ENCODE data around the gene PPM1M.

PPM1M gene

DNA sequence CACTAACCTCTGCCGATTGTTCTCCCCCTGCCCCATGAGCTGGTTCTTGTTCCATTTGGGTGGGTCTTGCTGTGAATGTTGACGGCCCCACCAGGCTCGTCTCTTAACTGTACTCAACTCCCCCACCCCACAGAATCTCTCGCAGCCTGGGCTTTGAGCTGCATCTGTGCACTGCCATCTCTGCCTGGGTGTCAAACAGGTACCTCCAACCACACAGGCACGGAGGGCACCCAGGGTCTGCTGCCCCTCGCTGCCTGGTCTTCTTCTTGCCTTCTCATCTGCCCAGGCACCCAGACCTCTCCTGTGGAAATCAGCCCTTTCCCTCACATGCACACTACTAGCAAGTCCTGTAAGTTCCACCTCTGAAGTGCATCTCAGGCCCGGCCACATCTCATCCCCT is 30.2 kb upstream of the PPM1M start:
- FAIRE-seq, result no peak

DNA sequence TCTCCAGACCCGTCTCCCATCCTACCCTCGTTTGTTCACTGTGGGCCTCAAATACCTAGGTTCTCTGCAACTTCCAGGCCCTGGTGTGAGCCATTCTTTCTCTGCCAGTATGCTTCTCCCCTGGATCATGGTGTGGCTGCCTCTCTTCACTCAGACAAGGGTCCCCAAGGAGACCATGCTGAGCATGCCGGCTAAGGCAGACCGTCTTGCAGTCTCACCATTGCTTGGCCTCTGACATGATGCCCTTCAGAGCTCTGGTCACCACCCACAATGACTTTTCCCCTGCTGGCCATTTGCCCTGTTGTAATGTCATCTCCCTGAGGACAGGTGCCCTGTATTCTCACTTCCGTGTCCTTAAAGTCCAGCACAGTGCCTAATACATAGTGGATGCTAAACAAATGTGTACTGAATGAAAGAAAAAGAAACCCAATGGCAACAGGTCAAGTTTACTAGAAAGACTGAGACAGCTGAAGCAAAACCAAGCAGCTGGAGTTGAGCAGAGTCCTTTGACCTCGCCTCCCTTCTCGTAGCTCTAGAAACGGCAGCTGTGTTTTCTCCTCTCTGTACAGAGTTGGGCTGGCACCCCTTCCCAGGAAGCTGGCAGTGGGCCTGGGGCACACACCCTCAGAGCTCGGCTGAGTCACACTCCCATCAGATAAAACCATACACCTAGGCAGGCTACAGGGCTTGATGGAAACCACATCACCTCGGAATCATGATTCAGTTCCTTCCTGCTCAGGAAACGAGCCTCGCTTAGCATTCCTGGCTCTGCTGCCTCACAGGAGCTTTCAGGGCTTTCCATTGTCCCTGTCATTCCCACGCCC is 28.8 kb upstream of the PPM1M start:
- FAIRE-seq (no peak), DNase-seq (ENCODE audit: insufficient read length, low spot score) (no peak)

More for the DNA sequence above, 30.2 kb upstream of the PPM1M start:
- DNase-seq (ENCODE audit: insufficient read length, low spot score), result no peak

DNA sequence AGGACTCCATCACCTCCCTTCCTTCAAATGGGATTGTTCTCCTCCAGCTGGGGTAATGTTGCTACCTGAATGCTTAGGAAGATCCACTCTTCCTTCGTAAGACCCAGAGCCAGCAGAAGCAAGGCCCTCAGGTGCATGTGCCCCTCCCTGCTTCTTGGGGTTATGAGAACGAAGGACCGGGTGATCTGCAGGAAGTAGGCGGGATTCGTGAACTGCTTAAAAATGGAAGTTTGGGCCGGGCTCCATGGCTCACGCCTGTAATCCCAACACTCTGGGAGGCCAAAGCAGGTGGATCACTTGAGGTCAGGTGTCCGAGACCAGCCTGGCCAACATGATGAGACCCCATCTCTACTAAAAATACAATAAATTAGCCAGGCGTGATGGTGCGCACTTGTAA is 28.2 kb upstream of the PPM1M start:
- no peak for DNase-seq (ENCODE audit: insufficient read length, low spot score)
- FAIRE-seq, result no peak

DNA sequence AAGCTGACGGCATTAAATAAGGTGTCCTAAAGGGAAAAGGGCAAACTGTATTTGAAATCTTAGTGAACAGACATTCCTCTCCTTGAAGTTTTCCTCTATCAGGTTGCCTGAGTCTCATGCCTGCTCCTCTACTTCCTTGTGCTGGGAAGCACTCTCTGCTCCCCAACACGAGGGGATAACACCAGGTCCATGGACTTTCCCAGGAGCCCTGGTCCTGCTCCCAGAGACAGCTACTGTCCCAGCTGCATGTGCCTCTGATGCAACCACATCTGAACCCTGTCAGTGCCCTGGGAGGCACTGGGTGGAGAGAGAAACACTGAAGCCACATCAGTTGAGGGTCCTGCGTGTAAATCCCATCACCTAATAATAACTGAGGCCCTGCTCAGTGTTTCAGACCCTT is 27.5 kb upstream of the PPM1M start:
- DNase-seq (ENCODE audit: insufficient read length, low spot score) (no peak), FAIRE-seq (peak; percentile 8)

DNA sequence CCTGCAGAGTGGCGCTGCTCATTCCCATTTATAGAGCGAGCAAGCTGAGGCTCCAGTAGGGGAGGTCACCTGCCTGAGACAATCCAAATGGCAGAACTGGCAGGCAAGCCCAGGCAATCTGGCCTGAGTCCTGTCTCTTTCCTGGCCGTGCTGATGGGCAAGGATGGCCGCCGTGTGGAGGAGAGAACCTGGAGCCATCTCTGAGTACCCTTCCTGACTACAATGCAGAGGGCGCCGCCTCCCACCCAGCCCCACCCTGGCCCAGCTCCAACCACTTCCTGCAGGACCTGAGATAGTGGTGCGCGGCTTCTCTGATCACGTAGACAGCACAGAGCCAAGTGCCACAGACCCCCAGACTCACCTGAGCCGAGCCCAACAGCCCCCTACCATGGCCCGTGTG is 27.1 kb upstream of the PPM1M start:
- no peak for DNase-seq (ENCODE audit: insufficient read length, low spot score)

DNA sequence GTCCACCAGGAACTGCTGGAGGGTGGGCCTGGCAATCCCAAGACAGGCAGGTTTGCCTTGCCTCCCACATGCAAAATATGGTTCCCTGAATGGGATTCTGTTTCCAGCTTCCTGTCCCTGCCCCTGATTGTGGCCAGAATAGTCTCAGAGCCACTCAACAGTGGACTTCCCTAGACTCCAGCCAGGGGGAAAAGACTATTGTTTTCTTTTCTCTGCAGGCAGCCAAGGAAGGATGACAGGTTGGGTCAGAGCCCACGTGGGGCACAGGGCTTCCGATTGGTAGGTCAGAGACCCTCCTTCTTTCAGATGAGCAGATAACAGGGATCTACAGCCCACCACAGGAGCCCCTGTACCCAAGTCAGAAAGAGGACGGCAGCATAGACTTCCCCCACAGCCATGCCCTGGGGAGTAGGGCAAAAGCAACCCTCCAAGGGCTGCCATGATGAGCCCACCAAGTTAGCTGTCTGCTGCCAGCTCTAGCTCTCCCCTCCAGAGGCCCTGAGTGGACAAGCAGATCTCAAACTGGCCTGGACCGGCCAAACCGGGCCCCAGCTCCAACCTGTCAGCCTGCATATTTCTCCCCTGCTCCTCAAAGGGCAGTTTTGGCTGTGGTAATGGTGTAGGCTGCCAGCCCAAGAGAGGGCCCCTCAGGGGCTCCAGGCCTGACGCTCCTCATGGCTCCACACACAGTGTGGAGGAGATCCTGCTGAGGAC is 26.5 kb upstream of the PPM1M start:
- peak; percentile 8 for FAIRE-seq
- DNase-seq (ENCODE audit: insufficient read length, low spot score), result no peak

More for the DNA sequence above, 27.1 kb upstream of the PPM1M start:
- no peak for FAIRE-seq

DNA sequence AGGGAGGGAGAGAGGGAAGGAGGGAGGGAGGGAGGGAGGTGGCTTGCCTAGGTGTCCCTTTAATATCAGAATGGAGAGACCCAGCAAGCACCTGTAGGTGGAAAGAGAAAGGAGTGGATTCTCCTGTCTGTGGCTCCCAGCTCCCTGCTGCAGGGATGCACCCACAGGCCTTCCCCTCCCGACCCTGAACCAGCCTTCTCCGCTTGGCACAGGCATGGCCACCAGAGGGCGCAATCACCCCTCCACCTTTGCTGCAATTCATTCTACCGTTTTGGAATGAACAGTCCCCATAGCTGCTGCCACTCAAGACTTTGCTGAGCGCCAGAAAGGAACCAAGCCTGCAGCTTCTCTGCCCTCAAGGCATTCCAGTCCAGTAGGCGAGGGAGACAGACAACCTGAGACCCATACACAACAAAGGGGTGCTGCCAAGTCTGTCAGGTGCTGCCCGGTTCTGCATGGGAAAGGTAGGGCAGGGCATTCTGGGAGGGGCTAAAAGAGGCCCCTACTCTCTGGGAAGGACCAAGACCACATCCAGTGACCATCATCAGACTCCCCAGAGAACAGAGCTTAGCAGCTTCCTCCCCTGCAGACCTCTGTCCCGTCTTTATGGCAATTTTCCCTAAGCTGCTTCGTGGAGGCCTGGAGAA is 25.1 kb upstream of the PPM1M start:
- FAIRE-seq, result peak; percentile 88
- peak; percentile 78 for DNase-seq (ENCODE audit: insufficient read length, low spot score)

DNA sequence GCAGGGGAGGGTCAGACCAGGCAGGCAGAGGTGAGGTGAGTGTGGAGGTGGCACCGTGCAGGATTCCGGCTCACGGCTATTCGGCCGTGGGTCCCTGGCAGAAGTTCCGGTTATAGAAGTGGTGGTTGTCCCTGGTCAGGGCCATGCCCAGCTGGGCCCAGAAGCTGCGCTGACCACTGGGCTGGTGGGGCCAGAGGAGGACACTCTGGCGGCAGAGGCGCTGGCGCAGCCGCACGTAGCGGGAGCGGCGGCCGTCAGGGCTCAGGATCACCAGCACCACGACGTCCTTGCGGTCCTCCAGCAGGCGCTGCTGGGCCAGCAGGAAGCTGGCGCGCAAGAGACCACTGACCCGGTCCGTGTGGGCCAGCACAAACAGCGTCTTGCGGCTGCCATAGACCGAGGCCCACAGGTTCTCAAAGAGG is 24.4 kb upstream of the PPM1M start:
- FAIRE-seq, result no peak
- DNase-seq (ENCODE audit: insufficient read length, low spot score), result no peak

DNA sequence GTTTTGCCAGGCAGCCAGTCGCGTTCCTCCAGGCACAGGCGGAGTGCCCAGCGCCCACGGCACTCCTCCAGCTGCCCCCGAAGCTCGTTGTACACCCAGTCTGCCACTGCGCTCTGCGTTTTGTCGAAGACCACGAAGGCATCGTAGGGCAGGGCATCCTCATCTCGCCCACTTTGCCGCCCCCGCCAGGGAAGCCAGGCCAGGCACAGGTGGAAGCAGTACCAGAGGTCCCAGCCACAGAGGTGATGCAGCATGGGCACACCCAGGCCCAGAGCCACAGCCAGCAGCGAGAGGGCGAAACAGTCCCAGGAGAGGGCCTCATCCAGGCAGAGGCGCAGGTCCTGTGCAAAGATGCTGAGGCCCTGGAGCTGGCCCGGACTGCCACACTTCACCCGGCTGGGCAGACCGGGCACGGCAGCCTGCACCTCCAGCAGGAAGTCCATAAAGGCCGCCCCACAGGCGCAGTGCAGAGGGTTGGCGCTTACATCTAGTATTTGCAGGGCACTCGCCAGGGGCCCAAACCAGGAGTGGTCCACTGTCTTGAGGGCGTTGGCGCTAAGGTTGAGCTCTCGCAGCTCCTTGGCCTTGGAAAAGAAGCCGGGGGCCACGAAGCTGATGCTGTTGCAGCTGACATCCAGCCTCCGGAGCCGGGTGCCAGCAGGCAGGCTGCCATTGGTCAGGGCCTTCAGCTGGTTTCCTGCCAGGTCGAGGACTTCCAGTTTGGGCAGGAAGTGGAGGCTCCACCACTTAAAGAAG is 23.8 kb upstream of the PPM1M start:
- no peak for FAIRE-seq

DNA sequence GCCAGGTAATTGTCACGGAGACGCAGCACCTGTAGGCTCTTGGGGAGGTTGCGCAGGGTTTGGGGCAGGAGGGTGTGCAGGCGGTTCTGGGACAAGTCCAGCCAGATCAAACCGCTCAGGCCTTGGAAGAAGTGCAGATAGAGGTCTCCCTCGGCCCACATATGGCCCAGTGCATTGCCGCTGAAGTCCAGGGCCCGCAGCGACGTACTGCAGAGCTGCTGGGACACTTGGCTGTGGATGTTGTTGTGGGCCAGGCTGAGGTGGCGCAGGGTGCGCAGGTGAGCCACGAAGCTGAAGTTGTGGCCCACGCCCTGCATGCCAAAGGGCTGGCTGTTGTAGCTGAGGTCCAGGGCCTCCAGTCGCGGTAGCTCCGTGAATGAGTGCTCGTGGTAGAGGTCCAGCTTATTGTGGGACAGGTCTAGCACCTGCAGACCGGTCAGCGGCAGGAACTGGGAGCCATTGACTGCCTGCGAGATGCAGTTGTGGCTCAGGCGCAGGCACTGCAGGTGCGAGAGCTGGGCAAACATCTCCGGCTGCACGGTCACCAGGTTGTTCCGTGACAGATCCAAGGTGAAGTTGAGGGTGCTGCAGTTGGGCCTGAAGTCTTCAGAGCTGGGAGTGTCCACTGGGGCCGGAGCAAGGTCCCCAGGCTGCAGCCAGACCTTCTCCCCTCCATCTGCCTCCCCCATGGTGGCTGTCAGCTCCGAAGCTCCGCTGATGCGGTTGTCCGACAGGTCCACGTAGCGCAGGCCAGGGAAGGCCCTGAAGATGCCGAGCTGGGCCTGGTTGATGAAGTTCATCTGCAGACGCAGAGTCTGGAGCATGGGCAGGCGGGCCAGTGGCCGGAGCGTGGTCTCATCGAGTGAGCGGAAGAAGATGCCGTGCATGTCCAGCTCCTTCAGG is 23.0 kb upstream of the PPM1M start:
- FAIRE-seq (no peak), DNase-seq (ENCODE audit: insufficient read length, low spot score) (no peak)

More for the DNA sequence above, 23.8 kb upstream of the PPM1M start:
- DNase-seq (ENCODE audit: insufficient read length, low spot score), result no peak

DNA sequence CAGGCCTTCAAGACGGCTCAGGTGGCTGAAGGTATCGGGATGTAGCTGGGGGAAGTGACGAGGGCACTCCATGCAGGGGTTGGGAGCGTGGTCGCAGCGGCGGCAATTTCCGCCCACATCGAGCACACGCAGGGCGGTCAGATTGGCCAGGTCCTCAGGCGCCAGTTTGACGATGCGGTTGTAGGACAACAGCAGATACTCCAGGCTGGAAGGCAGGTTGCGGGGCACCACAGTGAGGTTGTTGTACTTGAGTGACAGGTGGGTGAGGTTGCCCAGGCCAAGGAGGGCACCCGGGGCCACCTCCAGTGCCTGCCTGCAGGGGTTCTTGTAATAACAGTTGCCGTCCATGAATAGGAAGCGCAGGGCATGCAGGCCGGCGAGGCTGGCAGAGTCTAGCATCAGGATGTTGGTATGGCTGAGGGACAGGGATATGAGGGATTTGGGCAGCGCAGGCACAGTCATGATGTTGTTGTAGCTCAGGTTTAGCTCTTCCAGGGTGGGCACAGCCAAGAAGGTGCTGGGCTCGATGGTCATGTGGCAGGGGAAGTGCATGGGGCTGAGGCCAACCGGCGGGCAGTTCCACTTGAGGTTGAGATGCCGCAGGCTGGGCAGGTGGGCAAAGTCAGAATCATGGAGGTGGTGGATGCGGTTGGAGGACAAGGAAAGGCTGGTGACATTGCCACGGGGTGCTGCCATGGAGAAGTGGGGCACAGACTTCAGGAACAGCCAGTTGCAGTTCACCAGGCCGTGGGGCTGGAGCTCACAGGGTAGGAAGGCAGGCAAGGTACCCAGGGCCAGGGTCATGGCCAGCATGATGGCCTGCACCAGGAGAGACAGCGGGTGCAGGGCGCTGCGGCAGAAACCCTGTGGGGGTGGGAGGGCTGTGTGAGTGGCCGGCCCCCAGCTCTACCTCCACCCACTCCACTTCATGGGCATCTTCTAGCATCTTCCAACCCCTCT is 21.8 kb upstream of the PPM1M start:
- FAIRE-seq, result no peak

DNA sequence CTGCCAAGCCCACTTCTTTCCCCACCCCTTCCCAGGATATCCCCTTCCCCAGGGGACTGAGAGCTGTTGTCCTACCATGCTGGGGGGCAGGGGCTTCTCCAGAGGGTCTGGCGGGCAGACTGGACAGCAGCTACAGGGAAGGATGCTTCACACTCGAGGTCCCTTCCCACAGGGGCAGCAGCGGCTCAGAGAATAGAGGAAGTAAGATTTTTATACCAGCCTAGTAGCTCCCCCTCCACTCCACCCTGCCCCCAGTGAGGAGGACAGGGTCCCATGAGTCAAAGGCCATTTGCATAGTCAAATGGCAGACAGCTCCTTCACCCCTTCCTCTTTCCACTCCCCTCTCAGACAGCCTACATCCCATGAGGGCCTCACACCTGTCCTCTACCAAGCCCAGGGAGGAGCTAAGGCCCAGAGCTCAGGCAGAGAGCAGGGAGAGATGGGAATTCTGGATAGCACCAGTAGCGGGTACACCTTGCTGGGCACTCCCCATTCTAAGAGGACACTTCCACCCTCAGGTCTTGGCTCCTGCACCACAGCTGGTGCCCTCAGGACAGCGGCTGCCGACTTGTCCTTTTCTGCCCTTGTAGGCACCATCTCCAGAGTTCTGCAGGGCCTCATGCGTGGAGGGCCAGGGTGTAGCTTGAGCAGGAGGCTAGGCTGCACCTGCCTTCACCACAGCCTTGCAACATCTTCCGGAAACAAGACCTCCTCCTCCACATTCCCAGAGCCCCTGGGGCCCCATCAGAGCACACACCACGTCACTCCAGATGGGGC is 19.9 kb upstream of the PPM1M start, which contains the start of gene TLR9:
TLR9 (minus strand) TSS at position 194 of the 777 bp plus-strand sequence; CDS start at position 78, 116 bp downstream.
- peak; percentile 95 for FAIRE-seq
- peak; percentile 80 for DNase-seq (ENCODE audit: insufficient read length, low spot score)

More for the DNA sequence above, 21.8 kb upstream of the PPM1M start:
- DNase-seq (ENCODE audit: insufficient read length, low spot score), result no peak

DNA sequence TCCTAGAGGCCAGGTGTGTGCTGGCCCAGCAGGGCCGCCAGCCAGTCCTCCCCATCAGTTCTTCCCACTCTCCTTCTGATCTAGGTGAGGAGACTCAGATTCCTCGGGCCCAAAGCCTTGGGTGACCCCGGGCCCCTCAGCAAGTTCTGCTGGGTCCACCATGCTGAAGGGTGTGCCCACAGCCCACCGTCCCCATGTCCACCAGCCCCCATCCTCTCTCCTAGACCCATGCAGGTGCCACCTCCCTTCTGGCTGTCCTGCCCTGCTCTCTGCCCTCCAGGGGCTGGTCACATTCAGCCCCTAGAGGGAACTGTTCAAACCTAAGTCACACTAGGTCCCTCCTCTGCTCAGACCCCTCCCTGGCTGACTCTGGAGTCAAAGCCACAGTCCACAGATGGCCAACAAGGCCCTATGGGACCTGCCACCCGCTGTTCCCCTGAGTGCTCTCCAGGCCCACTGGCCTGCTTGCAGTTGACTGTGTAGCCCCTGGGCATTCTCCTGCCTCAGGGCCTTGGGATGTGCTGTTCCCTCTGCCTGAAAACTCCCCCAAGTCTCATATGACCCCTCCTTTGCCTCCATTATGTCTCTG is 19.2 kb upstream of the PPM1M start:
- peak; percentile 80 for FAIRE-seq
- no peak for DNase-seq (ENCODE audit: insufficient read length, low spot score)

DNA sequence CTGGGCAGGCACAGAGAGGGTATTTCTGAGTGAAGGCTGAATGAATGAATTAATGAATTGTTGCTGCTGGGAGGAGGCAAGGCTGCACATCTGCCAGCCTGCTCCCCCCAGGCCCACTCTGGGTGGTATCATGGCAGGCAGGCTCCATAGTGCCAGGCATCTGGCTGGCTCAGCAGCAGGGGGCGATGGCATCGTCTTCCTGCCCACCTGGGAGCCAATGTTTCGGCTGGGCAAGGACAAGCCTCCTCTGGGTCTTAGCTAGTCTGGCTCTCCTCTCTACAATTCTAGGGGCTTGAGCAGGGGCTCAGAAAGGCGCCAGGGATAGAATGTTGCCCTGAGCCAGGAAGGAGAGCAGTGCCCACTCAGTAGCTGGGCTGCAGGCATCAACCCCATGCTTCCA is 18.4 kb upstream of the PPM1M start:
- no peak for FAIRE-seq
- no peak for DNase-seq (ENCODE audit: insufficient read length, low spot score)

DNA sequence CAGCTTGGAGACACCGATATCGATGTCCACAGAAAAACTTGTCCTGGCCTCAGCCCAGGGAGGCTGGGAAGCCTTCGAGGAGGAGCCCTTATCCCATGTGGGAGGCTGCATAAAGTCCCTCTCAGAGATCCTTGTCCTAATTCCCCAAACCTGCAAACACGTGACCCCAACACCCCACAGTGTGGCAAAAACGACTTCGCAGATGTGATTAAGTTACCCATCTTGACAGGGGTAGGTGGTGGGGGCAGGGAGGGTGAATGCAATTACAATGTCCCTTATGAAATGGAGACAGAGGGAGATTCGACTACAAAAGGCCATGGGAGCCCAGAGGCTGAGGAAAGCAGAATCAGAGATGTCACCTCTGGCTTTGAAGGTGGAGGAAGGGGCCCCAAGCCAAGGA is 17.8 kb upstream of the PPM1M start:
- FAIRE-seq (no peak), DNase-seq (ENCODE audit: insufficient read length, low spot score) (no peak)

DNA sequence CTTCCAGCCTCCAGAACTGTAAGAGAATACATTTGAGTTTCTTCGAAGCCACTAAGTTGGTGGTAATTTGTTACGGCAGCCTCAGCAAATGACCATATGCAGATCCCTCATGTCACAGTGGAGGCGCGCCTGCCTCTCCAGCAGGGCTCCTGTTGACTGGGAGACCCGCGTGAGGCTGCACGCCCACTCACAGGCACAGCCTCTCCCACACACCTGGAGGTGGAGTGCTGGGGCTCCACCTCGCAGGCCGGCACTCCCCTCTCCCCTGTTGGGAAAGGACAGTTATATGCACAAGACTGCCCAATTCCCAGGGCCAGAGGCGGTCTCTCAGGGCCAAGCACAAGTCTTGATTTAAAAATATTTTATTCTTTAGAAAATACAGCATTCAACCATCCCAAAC is 17.3 kb upstream of the PPM1M start:
- FAIRE-seq (no peak), DNase-seq (ENCODE audit: insufficient read length, low spot score) (no peak)

DNA sequence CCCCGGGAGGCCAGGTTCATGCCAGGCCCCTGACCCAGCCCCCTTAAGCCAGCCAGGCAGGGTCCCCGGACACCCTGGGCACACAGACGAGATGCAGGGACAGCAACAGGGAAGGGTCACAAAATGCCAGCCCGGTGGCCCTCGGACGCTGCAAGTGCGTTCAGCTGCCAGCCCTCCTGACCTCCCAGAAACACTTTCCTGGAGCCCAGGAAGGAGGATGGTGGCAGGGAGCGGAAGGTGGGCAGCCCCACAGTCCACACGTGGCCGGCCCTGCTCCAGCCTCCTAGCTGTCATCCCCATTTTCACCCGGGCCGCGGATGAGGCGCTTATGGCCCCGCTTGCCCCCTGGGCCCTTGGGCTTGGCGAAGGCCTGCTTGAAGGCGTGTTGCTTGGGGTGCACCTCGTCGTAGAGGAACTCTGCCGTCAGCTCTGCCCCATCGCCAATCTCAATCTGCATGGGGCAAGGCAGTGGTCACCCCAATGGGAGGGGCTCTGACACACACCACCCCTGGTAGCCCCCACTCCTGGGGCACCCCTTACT is 16.7 kb upstream of the PPM1M start:
- no peak for FAIRE-seq
- DNase-seq (ENCODE audit: insufficient read length, low spot score), result no peak
